Hepatocyte (in vitro differentiated cells): Measurements from ENCODE around the gene TLCD4. TPM values are rescaled to one million over a fixed set of nuclear protein-coding genes. Genes with fewer than 3 reads are reported as not detected.
"Not testable (repeated sequence)": the region's sequence is repeated elsewhere in the genome, so short reads cannot be mapped to it uniquely, and the experiment has no call there.

Source experiments
- DNase-seq: peaks from one replicate; pipeline ENCODE4 v3.0.0-alpha.2; 2016; ENCODE audit warnings: low spot score
- H2AFZ ChIP-seq: fragments of 200-600 bp; sonication (generic); 2 replicates; pipeline ENCODE4 v1.6.0; 2016; ENCODE audit warnings: antibody characterized with exemption, mild to moderate bottlenecking
- H3K27ac ChIP-seq: fragments of 200-600 bp; sonication (generic); 2 replicates; pipeline ENCODE4 v1.5.1; 2016; ENCODE audit warnings: mild to moderate bottlenecking
- H3K27me3 ChIP-seq: fragments of 200-600 bp; sonication (generic); 2 replicates; pipeline ENCODE4 v1.6.1; 2016
- H3K36me3 ChIP-seq: fragments of 200-600 bp; sonication (generic); replicated peaks from 2 replicates; pipeline ENCODE4 v1.5.1; 2016; ENCODE audit warnings: low read depth; ENCODE audit not compliant: insufficient read depth
- H3K4me1 ChIP-seq: fragments of 200-600 bp; sonication (generic); 2 replicates; pipeline ENCODE4 v1.5.1; 2016; ENCODE audit warnings: mild to moderate bottlenecking, moderate library complexity; ENCODE audit not compliant: insufficient read depth
- H3K4me2 ChIP-seq: fragments of 200-600 bp; sonication (generic); 2 replicates; pipeline ENCODE4 v1.6.0; 2016
- H3K4me3 ChIP-seq: fragments of 200-600 bp; sonication (generic); 2 replicates; pipeline ENCODE4 v1.5.1; 2016; ENCODE audit warnings: mild to moderate bottlenecking
- H3K79me2 ChIP-seq: fragments of 200-600 bp; sonication (generic); 2 replicates; pipeline ENCODE4 v1.6.0; 2017; ENCODE audit warnings: mild to moderate bottlenecking
- H3K9me2 ChIP-seq: fragments of 200-600 bp; sonication (generic); replicated peaks from 2 replicates; pipeline ENCODE4 v1.6.0; 2017; ENCODE audit warnings: mild to moderate bottlenecking; ENCODE audit not compliant: insufficient read depth
- H3K9me3 ChIP-seq: fragments of 200-600 bp; sonication (generic); 2 replicates; pipeline ENCODE4 v1.5.1; 2016; ENCODE audit warnings: low read depth, mild to moderate bottlenecking
- H4K20me1 ChIP-seq: fragments of 200-600 bp; sonication (generic); 2 replicates; pipeline ENCODE4 v1.6.0; 2016; ENCODE audit warnings: mild to moderate bottlenecking; ENCODE audit not compliant: insufficient read depth, poor library complexity, severe bottlenecking
- EZH2 ChIP-seq: fragments of 200-600 bp; sonication (generic); IDR thresholded peaks from 2 replicates; pipeline ENCODE4 v1.6.1; 2016; ENCODE audit warnings: antibody characterized with exemption, mild to moderate bottlenecking, borderline replicate concordance
- EZH2phosphoT487 ChIP-seq: fragments of 200-600 bp; sonication (generic); IDR thresholded peaks from one replicate; pipeline ENCODE4 v1.6.1; 2018; ENCODE audit warnings: antibody characterized with exemption, mild to moderate bottlenecking, low read depth, moderate library complexity; ENCODE audit not compliant: unreplicated experiment, severe bottlenecking
- WGBS: methylation state at CpG from one replicate; pipeline ENCODE4 v1.1.6; 2016; ENCODE audit warnings: low lambda C conversion rate; ENCODE audit errors: missing lambda C conversion rate; 5-methylcytosine and 5-hydroxymethylcytosine counted together
- polyA plus RNA-seq: library from polyadenylated mRNA; unstranded; fragments of >200 nt; fragmentation: Nextera tagmentation; extraction: Ambion mirVana; gene quantifications from 2 replicates; pipeline ENCODE4 v1.2.1, GENCODE V29; 2016
- small RNA-seq: library from RNA; depleted of rRNA; stranded (forward); fragments of <200 nt; gene quantifications from one replicate; pipeline ENCODE3, GENCODE V24; 2014
- total RNA-seq: library from RNA; depleted of rRNA; stranded (reverse); fragments of >200 nt; gene quantifications from 2 replicates; pipeline ENCODE4 v1.2.3, GENCODE V29; 2014
- TF ChIP-seq, protein P1 (sequence below): fragments of 200-600 bp; sonication (generic); IDR thresholded peaks from 2 replicates; pipeline ENCODE4 v1.5.1; 2016; ENCODE audit warnings: antibody characterized with exemption, mild to moderate bottlenecking; ENCODE audit not compliant: poor library complexity

Gene TLCD4
- total and polyA plus RNA-seq, 2 experiments from 2014 or later, result 12.2 to 31.5 TPM

DNA sequence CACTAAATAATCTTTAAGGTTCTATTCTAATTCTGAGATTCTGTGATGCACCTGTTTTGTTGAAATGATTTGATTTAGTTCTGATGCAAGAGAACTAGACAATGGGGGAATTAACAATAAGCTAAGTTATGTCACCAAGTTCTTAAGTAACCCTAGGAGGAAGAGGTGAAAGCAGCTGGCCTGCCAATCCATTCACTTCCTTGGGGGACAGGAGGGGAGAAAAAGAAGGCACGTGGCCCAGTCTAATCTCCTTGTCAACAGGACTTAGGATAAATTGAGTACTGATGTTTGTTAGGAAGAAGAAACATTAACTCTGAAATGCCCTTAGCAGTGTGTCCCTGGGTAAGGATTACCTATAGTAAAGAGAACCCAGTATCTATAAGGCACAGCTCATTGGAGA lies 36.9 kb downstream of the TLCD4 start:
- no peaks in the 10 kb centered on the region for H3K36me3 ChIP-seq
- no peaks in the 10 kb centered on the region for H3K9me3 ChIP-seq
- H3K4me2 ChIP-seq, result no peak overlapping the region
- no peak overlapping the region for H3K4me3 ChIP-seq
- H3K4me1 ChIP-seq, result no peaks in the 10 kb centered on the region
- DNase-seq, result no peak
- no peaks in the 10 kb centered on the region for H3K9me2 ChIP-seq
- no peak overlapping the region for H3K27ac ChIP-seq
- no peaks in the 10 kb centered on the region for H4K20me1 ChIP-seq
- no peak overlapping the region for H2AFZ ChIP-seq
- H3K79me2 ChIP-seq, result no peaks in the 10 kb centered on the region
- TF ChIP-seq EZH2 (no peak), EZH2phosphoT487 (no peak)
- TF ChIP-seq, protein P1, sequence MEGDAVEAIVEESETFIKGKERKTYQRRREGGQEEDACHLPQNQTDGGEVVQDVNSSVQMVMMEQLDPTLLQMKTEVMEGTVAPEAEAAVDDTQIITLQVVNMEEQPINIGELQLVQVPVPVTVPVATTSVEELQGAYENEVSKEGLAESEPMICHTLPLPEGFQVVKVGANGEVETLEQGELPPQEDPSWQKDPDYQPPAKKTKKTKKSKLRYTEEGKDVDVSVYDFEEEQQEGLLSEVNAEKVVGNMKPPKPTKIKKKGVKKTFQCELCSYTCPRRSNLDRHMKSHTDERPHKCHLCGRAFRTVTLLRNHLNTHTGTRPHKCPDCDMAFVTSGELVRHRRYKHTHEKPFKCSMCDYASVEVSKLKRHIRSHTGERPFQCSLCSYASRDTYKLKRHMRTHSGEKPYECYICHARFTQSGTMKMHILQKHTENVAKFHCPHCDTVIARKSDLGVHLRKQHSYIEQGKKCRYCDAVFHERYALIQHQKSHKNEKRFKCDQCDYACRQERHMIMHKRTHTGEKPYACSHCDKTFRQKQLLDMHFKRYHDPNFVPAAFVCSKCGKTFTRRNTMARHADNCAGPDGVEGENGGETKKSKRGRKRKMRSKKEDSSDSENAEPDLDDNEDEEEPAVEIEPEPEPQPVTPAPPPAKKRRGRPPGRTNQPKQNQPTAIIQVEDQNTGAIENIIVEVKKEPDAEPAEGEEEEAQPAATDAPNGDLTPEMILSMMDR, result no peak
- WGBS, result 33% methylated on average over 1 of the region's 1 CpG
- H3K27me3 ChIP-seq, result no peaks in the 10 kb centered on the region

DNA sequence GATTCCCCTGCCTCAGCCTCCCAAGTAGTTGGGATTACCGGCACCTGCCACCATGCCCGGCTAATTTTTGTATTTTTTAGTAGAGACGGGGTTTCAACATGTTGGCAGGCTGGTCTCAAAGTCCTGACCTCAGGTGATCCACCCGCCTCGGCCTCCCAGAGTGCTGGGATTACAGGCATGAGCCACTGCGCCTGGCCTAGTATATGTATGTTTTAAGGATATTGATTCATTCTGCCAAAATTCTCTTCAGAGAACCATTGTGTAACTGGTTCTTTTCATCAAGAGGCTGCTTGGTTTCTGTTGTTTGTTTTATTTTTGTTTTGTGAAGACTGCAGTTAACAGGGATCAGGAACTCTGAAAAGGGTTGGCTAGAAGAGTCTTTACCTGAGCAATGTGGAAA lies 48.4 kb downstream of the TLCD4 start:
- 98% methylated on average over 6 of the region's 6 CpGs for WGBS
- peaks cover 16% of the 10 kb centered on the region for H3K4me1 ChIP-seq
- H4K20me1 ChIP-seq, H3K79me2 ChIP-seq, DNase-seq, H2AFZ ChIP-seq, H3K9me3 ChIP-seq, H3K9me2 ChIP-seq, H3K27ac ChIP-seq, H3K27me3 ChIP-seq, H3K4me3 ChIP-seq, H3K36me3 ChIP-seq, H3K4me2 ChIP-seq: not testable (repeated sequence)

Small RNA genes lying within 50 kb of the gene (small RNA-seq; reads per million reads assigned to genes)
- not detected for gene RF00019

Other genes with a start within 250 kb of the TLCD4 start
- 255 and 256 TPM in 2 replicates for gene CNN3, start 190.2 kb upstream of the TLCD4 start, total RNA-seq
- 416 and 420 TPM in 2 replicates for gene CNN3, start 190.2 kb upstream of the TLCD4 start, polyA plus RNA-seq
- gene ALG14, start 44.4 kb upstream of the TLCD4 start, total RNA-seq, result 2.5 and 4.7 TPM in 2 replicates
- 15.2 and 22.5 TPM in 2 replicates for gene ALG14, start 44.4 kb upstream of the TLCD4 start, polyA plus RNA-seq
- gene RWDD3, start 116.9 kb downstream of the TLCD4 start, total RNA-seq, result 25.0 and 28.5 TPM in 2 replicates
- 18.9 and 23.0 TPM in 2 replicates for gene RWDD3, start 116.9 kb downstream of the TLCD4 start, polyA plus RNA-seq